ENCODE results near the gene CACNA2D2. TPM values are rescaled to one million over a fixed set of nuclear protein-coding genes. Genes with fewer than 3 reads are reported as not detected.

Gene CACNA2D2
- total RNA-seq, 1 donor from 2014 or later = 2.6 TPM

- no peak for DNase-seq (ENCODE audit: low spot score)
Observed at GRCh38 chr3:50464569-50464968, 38.9 kb downstream of the CACNA2D2 start.

- DNase-seq (ENCODE audit: low spot score) = no peak
Observed at GRCh38 chr3:50459785-50460184, 43.6 kb downstream of the CACNA2D2 start.

GRCh38 chr3:50457988-50458387 lies 45.4 kb downstream of the CACNA2D2 start:
- DNase-seq (ENCODE audit: low spot score) = no peak

- no peak for DNase-seq (ENCODE audit: low spot score)
Observed at GRCh38 chr3:50455161-50456018, 48.0 kb downstream of the CACNA2D2 start.

- DNase-seq (ENCODE audit: low spot score) = no peak
Observed at GRCh38 chr3:50454481-50455070, 48.9 kb downstream of the CACNA2D2 start.

GRCh38 chr3:50453907-50454306 lies 49.5 kb downstream of the CACNA2D2 start:
- DNase-seq (ENCODE audit: low spot score) = no peak

GRCh38 chr3:50450209-50450921 lies 53.1 kb downstream of the CACNA2D2 start:
- peak; percentile 81 for DNase-seq (ENCODE audit: low spot score)

- DNase-seq (ENCODE audit: low spot score) = no peak
Observed at GRCh38 chr3:50448752-50449539, 54.5 kb downstream of the CACNA2D2 start.

GRCh38 chr3:50447290-50447840 lies 56.1 kb downstream of the CACNA2D2 start:
- DNase-seq (ENCODE audit: low spot score) = no peak

- no peak for DNase-seq (ENCODE audit: low spot score)
Observed at GRCh38 chr3:50445919-50446318, 57.5 kb downstream of the CACNA2D2 start.

GRCh38 chr3:50444782-50445181 lies 58.7 kb downstream of the CACNA2D2 start:
- DNase-seq (ENCODE audit: low spot score) = no peak

- no peak for DNase-seq (ENCODE audit: low spot score)
Observed at GRCh38 chr3:50444213-50444612, 59.2 kb downstream of the CACNA2D2 start.

- no peak for DNase-seq (ENCODE audit: low spot score)
Observed at GRCh38 chr3:50442945-50443579, 60.4 kb downstream of the CACNA2D2 start.

GRCh38 chr3:50441424-50442217 lies 61.8 kb downstream of the CACNA2D2 start:
- DNase-seq (ENCODE audit: low spot score) = no peak

- DNase-seq (ENCODE audit: low spot score) = peak; percentile 72
Observed at GRCh38 chr3:50436114-50436674, 67.2 kb downstream of the CACNA2D2 start.

- DNase-seq (ENCODE audit: low spot score) = no peak
Observed at GRCh38 chr3:50435371-50436113, 67.9 kb downstream of the CACNA2D2 start.

GRCh38 chr3:50433954-50434353 lies 69.5 kb downstream of the CACNA2D2 start:
- DNase-seq (ENCODE audit: low spot score) = no peak

- no peak for DNase-seq (ENCODE audit: low spot score)
Observed at GRCh38 chr3:50430950-50431435, 72.4 kb downstream of the CACNA2D2 start.

GRCh38 chr3:50430191-50430590 lies 73.2 kb downstream of the CACNA2D2 start:
- no peak for DNase-seq (ENCODE audit: low spot score)

All from ureter (tissue), 1 donor.